ENCODE results near the gene NDUFAF2.
"Not testable (repeated sequence)": the region's sequence is repeated elsewhere in the genome, so short reads cannot be mapped to it uniquely, and the experiment has no call there.

Gene NDUFAF2

DNA sequence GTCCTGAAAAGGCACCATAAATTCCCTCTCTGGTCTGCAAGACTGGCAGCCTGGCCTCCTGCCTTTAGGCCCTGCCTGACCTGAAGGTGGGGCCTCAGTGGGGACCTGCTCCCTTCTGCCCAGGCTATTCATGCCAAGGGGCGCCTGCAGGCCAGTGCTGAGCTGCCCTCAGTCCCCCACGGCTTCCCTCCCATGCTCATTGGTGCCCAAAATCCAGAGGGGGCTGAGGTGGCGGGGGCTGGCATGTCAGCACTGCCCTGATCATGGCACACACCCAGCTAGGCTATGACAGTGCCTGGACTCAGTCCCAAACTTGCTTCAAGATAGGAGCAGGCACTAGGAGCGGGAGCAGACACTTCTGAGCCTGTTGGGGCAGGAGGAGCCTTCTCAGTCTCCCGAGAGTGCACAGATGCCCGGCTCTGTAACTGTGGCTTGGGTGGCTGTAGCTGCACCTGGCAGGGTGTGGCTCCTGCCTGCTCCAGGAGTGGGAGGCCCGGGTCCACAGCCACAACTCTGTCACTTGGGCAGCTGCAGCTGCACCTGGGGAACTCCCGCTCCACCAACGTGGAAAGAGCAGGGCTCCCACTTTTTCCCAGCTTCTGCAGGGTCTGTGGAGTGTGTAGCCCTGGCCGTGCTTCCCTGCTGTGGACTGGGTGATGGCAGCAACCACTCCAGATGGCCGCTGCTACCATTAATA lies 49.0 kb downstream of the NDUFAF2 start:
- no peak for DNase-seq

- DNase-seq: no peak
Measured at GRCh38 chr5:60996368-60996767, 51.4 kb downstream of the NDUFAF2 start.

GRCh38 chr5:60997721-60998120 lies 52.7 kb downstream of the NDUFAF2 start:
- no peak for DNase-seq

- no peak for DNase-seq
Measured at GRCh38 chr5:61000887-61001286, 55.9 kb downstream of the NDUFAF2 start.

GRCh38 chr5:61001647-61002046 lies 56.6 kb downstream of the NDUFAF2 start:
- DNase-seq: no peak

- no peak for DNase-seq
Measured at GRCh38 chr5:61002611-61003355, 57.8 kb downstream of the NDUFAF2 start.

GRCh38 chr5:61004448-61004847 lies 59.4 kb downstream of the NDUFAF2 start:
- no peak for DNase-seq

DNA sequence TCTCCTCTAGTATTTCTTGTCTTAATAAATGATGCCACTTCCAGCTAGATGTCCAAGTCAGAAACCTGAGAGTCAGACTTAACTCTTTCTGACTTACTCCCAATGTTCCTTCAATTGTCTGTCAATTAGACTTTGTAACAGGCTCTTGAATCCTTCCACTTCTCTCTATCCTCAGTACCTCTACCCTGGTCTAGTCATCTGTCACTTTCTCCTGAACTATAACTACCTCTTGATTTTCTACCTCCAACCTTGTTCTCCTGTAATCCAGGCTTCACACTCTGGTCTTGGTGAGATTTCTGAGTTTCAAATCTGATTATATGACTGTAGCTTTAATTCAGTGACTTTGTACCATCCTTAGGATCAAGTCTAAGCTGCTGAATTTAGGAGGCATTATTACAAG lies 64.9 kb downstream of the NDUFAF2 start:
- DNase-seq: no peak

- no peak for DNase-seq
Measured at GRCh38 chr5:61010467-61011454, 65.8 kb downstream of the NDUFAF2 start.

GRCh38 chr5:61018062-61018461 lies 73.1 kb downstream of the NDUFAF2 start:
- no peak for DNase-seq

DNA sequence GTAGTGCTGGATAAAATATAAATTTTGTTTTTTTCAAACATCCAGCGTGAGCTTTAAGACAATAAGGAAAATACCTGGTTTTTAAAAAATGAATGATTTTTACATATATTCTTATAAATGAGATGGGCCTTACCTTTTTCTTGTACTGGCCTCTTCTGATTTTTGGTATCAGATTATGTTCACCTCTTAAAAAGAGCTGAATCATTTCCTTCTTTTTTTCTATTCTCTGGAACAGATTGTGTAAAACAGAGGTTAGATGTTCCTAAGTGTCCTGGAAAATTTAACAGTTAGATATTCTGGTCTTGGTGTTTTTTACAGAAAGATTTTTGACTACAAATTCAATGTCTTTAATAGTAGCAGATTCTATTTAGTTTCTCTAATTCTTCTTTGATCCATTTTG lies 74.6 kb downstream of the NDUFAF2 start:
- no peak for DNase-seq

- no peak for DNase-seq
Measured at GRCh38 chr5:61020415-61020814, 75.4 kb downstream of the NDUFAF2 start.

- DNase-seq: no peak
Measured at GRCh38 chr5:61023131-61023530, 78.1 kb downstream of the NDUFAF2 start.

DNA sequence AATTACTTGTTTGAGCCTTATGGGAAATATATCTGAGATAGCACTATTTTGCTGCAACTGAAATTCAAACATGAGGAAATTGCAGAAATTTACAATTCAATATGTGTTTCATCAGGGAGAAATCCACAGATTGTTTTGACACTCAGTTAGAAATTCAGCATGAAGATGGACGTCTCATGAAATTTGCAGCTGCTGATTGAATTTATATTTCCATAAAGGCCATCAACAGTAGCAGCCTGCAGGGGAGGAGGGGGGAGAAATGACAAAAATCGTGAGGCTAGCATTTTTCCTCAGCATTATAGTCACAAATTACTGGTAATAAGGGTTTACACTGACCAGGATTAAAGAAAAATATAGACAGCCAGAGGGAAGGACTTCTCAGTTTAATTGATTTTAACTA lies 81.0 kb downstream of the NDUFAF2 start:
- DNase-seq: no peak

- DNase-seq: no peak
Measured at GRCh38 chr5:61028382-61028781, 83.4 kb downstream of the NDUFAF2 start.

- no peak for DNase-seq
Measured at GRCh38 chr5:61029456-61030162, 84.6 kb downstream of the NDUFAF2 start.

- no peak for DNase-seq
Measured at GRCh38 chr5:61030163-61030482, 85.1 kb downstream of the NDUFAF2 start.

DNA sequence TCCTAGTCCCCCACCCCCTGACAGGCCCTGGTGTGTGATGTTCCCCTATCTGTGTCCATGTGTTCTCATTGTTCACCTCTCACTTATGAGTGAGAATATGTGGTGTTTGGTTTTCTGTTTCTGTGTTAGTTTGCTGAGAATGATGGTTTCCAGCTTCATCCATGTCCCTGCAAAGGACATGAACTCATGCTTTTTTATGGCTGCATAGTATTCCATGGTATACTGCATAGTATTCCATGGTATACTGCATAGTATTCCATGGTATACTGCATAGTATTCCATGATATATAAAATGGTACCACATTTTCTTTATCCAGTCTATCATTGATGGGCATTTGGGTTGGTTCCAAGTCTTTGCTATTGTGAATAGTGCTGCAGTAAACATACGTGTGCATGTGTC lies 86.3 kb downstream of the NDUFAF2 start:
- DNase-seq: not testable (repeated sequence)

GRCh38 chr5:61044545-61044944 lies 99.5 kb downstream of the NDUFAF2 start:
- no peak for DNase-seq

DNA sequence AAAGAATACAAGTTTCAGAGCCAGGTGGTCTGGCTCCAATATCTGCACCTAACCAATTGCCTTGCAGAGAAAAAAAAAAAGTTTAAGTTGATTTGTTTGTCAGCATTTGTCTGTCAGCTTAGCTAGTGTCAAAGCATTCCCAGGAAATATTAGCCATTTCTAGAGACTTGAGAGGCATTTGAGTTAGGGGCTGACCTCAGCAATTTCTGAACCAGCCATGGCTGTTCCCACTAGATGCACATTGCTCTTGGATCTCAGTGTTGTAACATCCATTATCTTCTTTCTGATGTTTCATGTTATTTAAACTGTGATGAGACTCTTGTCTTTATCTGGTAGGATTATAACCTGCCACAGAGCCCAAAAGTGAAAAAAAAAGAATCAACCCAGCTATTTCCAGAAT lies 102.3 kb downstream of the NDUFAF2 start:
- DNase-seq: no peak

DNA sequence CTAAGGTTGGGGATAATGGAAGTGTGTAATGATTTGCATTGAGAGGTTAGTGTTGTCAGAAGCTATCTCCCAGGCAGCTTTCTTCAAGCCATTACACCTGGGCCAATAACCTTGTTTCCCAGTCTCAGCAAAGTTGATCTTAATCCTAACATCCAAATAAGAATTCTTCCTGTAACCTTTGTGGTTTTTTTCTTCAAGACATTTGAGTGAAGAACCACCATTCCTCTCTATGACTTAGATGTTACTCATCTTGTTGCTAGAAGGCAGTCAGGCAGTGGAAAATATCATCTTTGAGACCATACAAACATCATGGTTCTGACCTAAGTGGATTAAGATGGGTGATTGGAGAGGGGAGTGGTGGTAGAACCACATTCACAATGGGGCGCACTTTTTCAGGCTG lies 103.5 kb downstream of the NDUFAF2 start:
- no peak for DNase-seq

DNA sequence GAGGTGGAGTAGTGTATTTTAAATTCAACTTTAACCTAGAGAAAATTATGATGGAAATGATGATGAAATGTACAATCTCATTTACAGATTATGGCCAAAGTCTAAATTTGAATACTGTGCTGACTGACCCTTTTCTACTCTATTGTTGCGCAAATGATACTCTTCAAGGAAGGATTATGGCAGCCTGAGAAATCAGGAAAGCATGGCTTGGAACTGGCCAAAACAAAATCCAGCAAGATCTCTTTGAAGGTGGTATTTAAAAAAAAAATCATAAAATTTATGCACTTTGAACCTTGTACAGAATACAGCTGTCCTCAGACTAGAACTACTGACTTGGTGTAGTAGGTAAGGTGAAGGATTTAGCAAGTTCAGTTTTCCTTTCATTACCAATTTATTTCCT lies 105.3 kb downstream of the NDUFAF2 start:
- no peak for DNase-seq

DNA sequence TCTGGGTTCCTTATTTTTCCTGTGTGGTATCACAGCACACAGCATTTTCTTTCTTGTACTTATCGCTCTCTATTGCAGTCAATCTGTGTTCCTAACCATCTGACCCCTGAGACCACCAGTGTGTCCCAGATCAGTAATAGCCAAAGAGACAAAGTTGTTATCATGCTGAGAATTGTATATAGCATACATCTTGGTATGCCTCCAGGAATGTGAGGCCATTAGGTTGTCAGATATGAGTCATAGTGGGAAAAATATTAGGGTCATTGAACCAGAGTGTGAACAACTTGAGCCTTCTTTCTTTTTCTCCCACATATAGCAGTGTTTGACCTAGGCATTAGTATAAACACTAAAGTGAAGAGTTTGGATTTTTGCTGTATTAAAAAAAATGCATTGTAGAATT lies 106.3 kb downstream of the NDUFAF2 start:
- DNase-seq: no peak

Measured in CD4-positive, alpha-beta T cell treated with Interleukin-17A for 1 hour (primary cell).